Esophagus muscularis mucosa (tissue), 3 donors: ENCODE measurements around the gene NT5DC3.

ENCODE experiments used
- CTCF ChIP-seq, 3 experiments: fragments of 200-600 bp in 2 of 3; fragments of 450-650 bp in 1 of 3; sonication (generic) in 2 of 3; IDR thresholded peaks; one replicate each; pipeline ENCODE4 v1.5.1; 2017 to 2019; ENCODE audit warnings: antibody characterized with exemption in 3 of 3, mild to moderate bottlenecking in 2 of 3, moderate library complexity in 1 of 3
- POLR2AphosphoS5 ChIP-seq, 2 donors: sonication (generic); formaldehyde crosslinking; IDR thresholded peaks; one replicate each; pipeline ENCODE4 v1.6.1; 2017; ENCODE audit warnings: antibody characterized with exemption in 2 of 2

- TF ChIP-seq CTCF (IDR thresholded peaks at IDR 0.05) (no peak), POLR2AphosphoS5 (IDR thresholded peaks at IDR 0.05) (peak in 1 of 2 donors; percentile 12)
Observed at GRCh38 chr12:103786201-103786600, 54.8 kb downstream of the NT5DC3 start.
